Medulla oblongata (tissue), 1 donor: Measurements from ENCODE around the gene DENND2A.
"Not testable (repeated sequence)": the region's sequence is repeated elsewhere in the genome, so short reads cannot be mapped to it uniquely, and the experiment has no call there.

Source experiments
- DNase-seq: peaks from one replicate; pipeline ENCODE4 v3.0.0-alpha.2; 2015; ENCODE audit errors: extremely low spot score

DENND2A gene

DNA sequence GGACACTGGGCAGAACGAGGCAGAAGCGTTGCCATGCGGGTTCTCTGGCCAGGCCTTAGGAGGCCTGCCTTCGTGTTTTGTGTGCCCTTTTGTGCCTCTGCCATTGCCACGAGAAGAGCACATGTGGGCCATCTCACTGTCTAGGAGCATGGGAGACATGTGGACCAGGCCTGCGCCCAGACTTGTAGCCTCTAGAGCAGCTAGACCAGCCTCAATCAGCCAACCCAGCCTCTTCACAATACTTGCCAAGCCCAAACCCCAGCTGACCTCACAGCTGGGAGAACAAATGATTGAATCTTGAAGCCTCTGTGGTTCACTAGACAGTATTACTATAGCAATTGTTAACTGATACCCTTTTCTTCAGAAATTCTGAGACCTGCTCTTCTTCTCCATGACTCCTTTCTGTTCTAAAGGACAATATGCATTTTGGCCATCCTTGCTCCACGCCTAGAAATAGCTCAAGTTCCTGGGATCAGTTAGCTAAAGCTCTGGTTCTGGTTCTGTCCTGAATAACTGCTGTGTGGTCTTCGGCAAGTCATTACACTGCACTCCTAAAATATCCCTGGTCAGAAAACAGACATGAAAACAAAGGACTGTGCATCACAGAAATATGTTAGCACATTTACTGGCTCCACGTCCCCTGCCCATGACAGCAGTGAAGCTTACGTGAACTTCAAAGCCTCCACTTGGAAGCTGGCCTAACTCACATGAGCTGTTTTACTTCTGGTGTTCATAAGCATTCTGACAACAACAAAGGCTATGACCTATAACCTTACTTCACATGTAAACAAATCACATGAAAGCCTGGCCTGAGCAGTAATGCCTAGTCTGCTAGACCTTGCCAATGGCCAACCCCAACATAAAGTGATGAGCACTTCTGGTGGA, 89.0 kb downstream of the DENND2A start:
- DNase-seq: no peak

DNA sequence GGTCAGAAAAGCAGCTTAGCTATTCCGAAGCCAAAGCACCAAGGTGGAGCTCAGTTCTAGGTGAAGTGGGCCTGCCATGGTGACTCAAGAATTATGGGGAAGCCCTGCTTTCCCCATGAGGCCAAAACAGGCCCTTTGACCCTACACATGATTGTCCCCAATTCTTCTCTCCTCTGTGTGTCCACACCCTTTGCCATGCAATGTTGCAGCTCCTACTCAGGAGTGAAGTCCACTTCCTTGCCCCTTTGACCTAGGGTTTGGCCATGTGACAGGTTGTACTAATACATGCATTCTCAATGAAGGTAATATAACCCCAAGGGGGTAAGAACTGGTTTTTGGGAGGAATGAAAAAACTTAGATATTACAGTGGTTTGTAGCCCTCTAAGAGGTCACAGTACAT, 93.7 kb downstream of the DENND2A start:
- no peak for DNase-seq

DNA sequence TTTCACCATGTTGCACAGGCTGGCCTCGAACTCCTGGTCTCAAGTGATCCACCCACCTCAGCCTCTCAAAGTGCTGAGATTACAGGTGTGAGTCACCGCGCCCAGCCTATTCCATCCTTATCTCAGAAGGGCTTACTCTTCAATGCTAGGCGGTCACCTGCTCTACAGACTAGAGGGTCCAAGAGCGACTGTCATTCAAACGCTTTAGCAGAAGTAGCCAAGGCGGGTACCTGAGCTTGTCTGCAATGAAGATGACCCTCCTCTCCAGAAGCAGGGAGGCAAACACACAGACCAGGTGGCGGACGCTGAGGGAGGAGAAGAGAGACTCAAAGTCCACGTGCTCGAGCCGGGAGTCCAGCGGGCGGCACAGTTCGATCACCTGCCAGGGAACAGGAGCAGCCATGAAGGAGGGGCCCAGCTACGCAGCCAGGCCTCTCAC, 96.2 kb downstream of the DENND2A start:
- DNase-seq: no peak

DNA sequence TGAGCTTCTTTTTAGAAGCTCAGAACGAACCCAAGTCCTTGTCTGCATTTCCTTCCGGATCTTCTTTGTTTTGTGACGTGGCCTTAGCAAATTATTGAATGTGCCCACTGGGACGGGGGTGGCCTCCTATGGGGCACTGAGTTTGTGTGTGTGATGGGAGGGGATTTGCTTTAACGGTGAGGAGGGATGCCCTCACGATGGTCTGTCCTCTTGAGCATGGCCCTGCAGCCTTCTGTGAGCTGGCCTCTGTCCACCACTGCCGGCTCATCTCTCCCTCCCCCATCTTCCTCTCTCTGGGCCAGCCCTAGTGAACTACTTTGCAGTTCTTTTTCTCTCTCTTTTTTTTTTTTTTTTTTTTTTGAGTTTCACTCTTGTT, 98.4 kb downstream of the DENND2A start:
- peak; percentile 44 for DNase-seq

DNA sequence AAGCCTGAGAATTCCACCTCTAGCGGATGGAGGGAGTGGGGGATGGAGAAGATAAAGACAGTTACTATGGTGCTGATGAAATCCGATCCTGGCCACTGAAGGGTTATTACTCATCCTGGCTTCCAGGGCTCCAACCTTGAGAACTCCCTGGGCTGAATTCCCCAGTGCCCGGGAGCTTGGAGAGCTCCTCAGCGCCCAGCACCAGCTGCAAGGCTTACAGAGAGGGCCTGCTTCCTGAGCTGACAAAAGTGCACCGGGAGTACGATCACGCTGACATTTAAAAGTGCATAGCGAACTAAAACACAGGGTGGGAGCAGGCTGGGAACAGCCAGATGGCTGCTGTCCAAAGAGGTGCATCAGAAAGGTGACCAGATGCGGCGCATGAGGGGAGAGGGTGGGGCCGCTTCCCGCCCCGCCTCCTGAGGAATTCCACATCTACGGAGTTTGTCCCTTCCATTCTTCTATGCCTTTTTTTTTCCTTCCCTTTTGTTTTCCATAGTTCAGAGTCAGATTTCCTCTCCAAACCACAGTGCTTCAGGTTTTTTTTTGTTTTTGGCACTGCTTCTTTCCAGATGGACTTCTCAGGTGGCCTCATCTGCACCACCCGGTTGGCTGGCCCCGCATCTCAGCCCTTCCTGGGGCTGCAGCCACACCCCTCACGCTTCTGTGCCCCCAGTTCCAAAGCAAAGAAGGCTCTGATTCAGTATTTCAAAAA, 98.9 kb downstream of the DENND2A start:
- no peak for DNase-seq

DNA sequence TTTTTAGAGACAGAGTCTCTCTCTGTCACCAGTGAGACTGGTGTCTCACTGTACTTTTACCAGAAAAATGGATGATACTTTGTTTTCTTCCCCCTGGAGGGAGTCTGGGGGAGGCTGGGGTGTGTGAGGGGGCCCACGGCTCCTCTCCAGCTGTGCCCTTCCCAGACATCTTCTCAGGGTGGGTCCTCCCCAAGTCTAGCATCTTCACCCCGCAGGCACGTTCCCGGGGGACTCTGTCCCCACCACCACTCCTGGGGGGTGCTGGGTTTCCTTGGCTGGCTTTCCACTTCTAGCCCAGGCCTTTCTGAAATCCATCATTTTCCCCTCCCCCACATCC, 99.5 kb downstream of the DENND2A start:
- DNase-seq: no peak

DNA sequence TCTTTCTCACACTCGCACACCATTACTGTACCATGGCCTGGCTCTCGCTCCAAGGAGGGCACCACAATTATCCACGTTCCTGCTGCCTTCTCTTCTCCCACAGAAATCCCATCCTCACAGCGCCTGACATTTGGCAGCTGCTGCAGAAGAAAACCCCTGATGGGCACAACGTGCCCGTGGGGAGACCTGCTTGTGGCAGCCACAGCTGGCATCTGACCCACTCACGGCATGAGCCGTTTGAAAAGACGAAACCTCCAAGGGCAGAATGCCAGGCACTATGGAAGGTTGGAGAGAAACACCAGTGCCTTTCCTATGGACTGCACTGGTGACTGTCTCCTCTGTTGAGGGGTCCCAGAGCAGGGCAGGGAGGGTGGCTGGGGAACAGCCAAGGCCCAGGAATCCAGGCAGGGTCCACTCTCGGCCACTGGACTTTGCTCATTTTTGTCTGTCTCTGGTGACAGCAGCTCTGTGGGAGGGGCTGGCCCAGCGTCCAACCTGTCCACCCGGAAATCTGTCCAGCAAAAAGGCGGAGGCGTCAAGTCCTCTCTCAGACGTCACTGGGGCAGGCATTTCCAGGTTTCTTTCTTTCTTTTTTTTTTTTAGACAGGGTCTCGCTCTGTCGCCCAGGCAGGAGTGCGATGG, 100.4 kb downstream of the DENND2A start:
- DNase-seq: no peak

DNA sequence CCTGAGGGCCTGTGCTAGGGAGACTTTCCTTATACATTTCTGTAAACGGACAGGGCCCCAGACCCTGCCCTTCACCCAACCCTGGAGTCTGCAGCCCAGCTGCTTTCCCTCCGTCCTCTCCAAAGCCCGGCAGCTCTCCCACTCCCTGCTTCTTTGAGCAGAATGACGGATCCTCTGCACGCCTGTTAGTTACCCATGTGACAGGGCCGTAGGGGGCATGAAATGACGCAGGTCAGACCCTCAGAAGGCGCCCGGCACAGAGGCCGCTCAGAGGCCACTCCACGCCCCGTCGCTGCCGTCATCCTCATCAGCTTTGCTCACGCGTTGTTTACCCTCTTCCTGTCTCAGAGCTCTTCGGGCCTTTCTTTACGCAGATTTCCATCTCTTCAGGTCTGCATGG, 101.2 kb downstream of the DENND2A start:
- no peak for DNase-seq

DNA sequence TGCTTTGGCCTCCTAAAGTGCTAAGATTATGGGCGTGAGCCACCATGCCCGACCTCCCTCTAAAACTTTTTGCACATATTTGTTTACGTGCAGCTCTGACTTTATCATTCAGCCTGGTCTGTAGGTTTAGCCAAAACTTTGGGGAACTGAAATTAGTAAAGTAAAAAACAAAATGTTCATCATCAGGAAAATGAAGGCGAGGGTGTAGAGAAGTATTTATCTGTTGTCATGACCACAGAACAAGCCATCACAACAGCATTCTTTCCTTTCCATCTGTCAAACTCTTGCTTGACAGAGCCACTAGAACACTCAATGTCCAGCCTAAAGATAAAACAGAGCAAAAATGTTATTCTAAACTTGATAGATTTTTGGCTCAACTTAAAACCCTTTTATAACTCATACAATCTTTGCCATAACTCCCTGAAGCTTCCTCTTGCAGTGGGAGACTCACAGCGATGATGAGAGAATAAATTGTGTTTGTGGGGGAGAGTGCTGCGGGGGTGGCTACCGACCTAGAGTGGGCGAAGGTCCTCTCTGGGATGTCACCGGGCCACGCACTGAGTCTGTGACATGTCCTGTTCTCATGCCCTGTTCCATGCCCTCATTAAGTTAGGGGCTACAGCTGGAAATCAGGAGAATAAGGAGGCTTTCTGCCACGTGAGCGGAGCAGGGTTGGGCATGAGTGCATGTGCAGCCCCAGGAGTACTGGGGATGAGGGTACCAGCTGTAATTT, 102.7 kb downstream of the DENND2A start:
- no peak for DNase-seq

DNA sequence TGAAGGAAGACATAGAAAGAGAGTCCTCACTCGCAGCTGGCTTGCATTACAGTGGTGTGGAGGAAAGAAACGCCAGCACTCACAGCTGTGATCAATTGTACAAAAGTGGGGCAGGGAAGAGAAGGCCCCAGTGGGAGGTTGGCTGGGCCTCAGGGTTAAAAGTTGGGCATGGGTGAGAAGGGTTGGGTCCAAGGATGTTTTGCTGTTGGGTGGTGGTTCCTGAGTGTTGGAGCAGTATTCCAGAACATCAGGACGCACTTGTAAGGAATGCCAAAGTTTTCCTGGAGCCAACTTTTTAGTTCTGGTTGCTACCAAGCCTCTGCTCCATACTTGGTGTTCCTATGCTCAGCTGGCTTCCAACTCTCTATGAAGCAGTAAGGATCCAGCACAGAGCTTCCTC, 105.9 kb downstream of the DENND2A start:
- no peak for DNase-seq

DNA sequence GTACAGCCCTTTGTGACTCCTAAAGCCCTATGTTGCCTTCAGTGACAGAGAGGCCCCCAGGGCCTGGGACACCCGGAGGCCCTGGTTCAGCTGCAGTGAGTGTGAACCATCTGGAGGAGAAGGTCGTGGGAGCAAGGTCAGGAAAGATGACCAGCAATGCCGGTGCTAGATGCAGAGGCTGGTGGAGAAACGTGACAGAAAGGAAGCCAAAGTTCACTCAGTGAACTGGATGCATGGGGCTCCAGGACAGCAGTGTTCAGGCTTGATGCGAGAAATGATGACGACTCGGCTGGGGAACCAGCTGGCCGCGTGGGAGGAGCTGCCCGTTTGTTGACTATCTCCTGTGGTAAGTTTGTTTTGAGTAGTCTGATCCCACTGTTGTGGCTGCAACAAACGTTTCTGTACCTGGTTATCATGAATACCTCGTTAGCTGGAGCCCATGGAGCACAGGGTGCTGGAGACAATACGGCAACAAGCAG, 107.2 kb downstream of the DENND2A start:
- DNase-seq: no peak

DNA sequence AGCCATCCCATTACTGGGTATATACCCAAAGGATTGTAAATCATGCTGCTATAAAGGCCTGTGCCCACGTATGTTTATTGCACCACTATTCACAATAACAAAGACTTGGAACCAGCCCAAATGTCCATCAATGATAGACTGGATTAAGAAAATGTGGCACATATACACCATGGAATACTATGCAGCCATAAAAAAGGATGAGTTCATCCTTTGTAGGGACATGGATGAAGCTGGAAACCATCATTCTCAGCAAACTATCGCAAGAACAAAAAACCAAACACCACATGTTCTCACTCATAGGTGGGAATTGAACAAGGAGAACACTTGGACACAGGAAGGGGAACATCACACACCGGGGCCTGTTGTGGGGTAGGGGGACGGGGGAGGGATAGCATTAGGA, 111.2 kb downstream of the DENND2A start:
- not testable (repeated sequence) for DNase-seq

DNA sequence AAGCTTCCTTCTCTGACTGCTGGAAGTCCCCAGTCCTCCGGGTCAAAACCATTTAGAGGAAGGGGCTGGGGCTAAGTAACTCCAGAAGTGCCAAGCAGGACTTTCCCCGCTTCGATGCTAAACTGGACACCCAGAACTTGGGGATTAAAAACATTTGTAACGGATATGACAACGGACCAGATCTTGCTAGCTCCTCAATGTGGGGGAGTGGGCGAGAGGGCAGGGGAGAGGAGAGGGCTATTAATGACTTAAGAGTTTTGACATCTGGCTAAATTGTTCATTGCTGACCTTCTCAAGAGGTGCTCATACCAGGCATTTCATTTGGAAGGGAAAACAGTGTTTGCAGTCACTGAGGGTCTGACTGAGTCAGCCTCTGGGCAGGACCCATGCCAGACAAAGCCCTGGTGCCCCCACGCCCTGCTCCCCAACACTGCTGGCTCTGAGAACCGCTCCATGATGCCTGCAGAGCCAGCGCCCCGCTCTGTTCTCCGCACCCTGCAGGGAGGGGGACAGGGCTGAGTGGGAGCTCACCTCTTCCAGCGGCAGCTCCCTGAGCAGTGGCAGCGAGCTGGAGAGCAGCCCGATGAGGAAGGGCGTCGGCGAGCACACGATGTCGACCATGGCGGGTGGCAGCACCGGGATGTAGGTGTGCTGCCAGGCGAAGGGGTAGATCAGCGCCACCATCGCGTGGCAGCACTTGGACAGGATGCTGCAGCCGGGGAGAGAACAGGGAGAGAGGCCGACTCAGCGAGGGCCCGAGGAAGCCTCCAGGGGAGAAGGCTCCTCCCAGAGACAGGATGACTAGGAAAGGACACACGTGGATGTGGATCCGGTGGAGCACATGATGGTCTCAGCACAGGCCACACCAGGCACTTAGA, 113.6 kb downstream of the DENND2A start:
- no peak for DNase-seq

DNA sequence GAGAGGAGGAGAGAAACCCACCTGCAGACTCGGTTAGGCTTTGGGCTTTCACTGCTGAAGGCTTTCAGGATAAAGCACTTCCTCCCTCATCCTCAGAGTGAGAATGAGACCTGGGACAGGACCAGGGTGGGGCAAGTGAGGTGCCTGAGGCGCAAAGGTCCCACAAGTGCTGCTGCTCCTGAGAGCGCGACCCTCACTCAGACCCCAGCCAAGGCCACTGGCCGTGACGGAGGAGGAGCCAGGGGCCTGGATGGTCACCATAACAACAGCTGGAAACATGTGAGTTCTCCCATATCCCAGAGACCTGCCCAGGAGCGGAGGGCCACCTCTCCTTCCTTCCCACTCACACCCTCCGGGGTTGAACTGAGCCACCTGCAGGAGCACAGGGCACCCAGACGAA, 114.4 kb downstream of the DENND2A start:
- DNase-seq: no peak

DNA sequence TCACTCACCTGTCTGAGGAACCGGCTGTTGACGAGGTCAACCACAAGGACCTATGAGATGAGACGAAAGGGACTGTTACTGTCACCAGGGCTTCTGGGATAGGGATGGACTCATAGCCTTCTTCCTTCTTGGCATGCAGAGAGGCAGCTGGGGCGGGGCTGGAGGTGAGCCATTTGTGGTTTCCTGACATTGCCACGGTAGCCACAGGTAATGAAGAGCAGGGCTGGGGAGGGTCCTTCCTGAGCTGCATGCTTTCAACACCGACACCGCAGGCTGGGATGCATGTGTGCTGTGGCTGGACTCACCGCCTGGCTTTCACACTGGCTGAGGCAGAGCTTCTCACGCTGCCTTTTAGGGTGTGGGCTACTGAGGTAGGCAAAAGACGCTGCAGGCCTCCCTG, 114.9 kb downstream of the DENND2A start:
- no peak for DNase-seq

DNA sequence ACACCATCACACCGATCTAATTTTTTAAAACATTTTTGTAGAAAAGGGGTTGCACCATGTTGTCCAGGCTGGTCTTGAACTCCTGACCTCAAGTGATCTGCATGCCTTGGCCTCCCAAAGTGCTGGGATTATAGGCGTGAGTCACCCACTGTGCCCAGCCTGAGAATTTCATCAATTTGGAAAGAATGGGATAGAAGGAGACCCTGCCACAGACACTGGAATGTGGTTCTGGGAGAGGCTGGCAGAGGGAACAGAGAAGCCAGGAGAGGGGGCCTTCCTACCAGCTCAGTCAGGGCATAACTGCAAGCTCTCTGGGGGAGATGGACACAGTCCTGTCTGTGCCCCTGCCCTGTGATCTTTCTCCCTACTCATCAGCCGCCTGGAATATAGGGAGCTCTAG, 119.2 kb downstream of the DENND2A start:
- no peak for DNase-seq

DNA sequence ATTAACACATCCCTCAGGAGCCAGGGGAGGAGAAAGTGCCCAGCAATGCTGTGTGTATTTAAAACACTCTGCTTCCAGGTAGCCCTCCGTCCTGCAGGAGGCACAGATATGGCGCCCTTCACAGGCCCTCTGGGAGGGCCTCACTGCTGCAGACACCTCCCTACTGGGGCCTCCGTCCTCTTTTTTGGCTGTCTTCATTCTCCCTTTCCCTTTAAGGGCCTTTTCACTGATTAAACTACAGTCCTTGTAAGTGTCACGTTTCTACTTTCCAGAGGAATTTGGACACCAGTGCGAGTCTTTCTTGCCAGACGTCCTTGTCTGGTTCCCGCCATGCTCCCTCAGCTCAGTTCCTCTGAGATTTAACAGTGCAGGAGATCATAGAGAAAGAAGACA, 121.6 kb downstream of the DENND2A start:
- DNase-seq: no peak

DNA sequence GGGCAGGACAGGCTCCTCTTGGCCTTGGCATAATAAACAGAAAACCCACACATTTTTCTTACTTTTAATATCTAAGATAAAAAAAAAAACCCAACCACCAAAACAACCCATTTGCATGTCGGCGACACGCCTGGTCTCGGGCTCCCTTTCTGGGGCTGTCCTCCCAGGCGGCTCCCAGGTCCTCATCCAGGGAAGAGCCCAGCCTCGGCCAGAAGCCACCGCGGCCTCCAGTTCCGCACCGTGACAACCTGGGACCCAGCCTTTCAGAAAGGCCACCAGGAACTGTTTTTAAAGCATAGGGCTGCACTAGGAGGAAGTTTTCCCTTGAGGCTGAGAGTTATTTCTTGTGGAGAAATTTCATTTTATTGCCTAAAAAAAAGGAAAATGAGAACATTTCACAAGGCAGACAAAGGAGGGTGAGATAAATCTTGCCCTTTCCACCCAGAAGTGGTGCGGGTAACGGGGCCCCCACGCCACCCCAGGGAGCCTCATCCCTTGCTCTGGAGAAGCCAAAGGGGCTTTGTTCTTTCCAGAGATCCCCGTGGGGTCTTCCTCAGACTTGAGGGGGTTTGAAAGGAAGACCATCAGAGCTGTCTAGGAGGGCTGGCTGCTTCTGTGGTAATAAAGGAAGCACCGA, 122.1 kb downstream of the DENND2A start:
- no peak for DNase-seq

DNA sequence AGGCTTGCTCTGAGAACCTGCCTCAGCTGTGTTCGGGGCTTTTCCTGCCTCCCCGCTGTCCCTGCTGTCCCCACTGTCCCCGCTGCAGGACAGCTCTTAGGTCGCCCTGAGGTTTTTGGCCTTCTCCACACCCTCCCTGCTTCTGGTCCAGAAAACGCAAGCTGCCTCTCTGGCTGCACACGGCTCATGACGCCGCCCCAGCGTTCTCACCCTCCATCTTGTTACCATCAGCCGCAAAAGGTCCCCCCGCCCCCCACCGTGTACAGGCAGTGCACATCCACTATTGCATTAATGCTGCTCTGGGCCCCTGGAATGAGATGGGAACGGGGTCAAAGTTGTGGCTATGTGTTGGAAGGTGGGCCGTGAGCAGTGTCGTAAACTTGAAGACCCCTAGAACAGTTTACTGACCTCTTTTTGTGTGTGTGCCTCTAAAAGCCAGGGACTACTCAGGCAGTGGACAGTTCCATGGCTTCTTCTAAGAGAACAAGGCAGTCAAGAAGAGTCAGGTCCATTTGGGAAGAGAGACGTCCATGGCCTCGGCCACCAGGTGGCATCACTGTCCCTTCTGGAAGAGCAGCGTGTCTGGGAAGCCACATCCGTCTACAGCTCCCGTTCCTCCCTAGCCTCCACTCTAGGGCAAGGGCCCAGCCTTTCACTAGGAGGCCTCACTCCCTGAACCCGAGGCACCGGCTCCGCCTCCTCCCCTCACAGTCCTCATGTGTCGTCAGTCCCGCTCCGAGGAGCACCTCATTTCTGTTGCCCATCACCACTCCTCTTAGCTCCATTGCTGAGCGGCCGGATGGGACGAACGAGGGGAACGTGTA, 122.9 kb downstream of the DENND2A start:
- DNase-seq: peak; percentile 94
